Measurements from ENCODE around the gene TRIM56. TPM values are rescaled to one million over a fixed set of nuclear protein-coding genes. Genes with fewer than 3 reads are reported as not detected.

TRIM56 gene
- total RNA-seq, 1 experiment from 2014 or later: 23.1 TPM

GRCh38 chr7:101140746-101141382 is 55.6 kb downstream of the TRIM56 start:
- no peak for TF ChIP-seq ELF4 (CRISPR knock-in tag; IDR thresholded peaks at IDR 0.05; ENCODE audit: low read depth)
- Mint-ChIP-seq H3K27ac (no peak overlapping the region), H3K36me3 (no peaks in the 10 kb centered on the region)

More at GRCh38 chr7:101140746-101141382, 55.6 kb downstream of the TRIM56 start:
- no peak for DNase-seq (ENCODE audit: low spot score)
- Mint-ChIP-seq H3K27me3 (ENCODE audit: low read depth) (peaks cover 6% of the 10 kb centered on the region), H3K4me3 (no peak overlapping the region), H3K9me3 (no peaks in the 10 kb centered on the region), H3K4me1 (peaks cover 32% of the 10 kb centered on the region)
- ChIA-PET CTCF (interaction anchor here (0.5 to 8.1 kb wide), 13 partner anchors 11 to 142 kb away, joined by 3 to 217 read pairs (median 3); partner anchors contain the start of genes CLDN15, SERPINE1, TRIM56 and VGF), POLR2A (no interaction called here)
- ATAC-seq: no peak

Other genes with a start within 250 kb of the TRIM56 start
- gene SLC12A9, start 232.8 kb upstream of the TRIM56 start, total RNA-seq (2021): 32.6 to 39.3 TPM (median 34.1 TPM) in 3 replicates
- gene TRIP6, start 218.1 kb upstream of the TRIM56 start, total RNA-seq (2021): 128 to 140 TPM (median 130 TPM) in 3 replicates
- gene SRRT, start 210.4 kb upstream of the TRIM56 start, total RNA-seq (2021): 209 to 238 TPM (median 233 TPM) in 3 replicates
- 3.9 to 4.8 TPM (median 4.6 TPM) in 3 replicates for gene UFSP1, start 195.8 kb upstream of the TRIM56 start, total RNA-seq (2021)
- gene ACHE, start 189.6 kb upstream of the TRIM56 start, total RNA-seq (2021): 6.4 to 7.7 TPM (median 6.6 TPM) in 3 replicates
- 50.6 to 74.8 TPM (median 67.2 TPM) in 3 replicates for gene MUC3A, start 135.9 kb upstream of the TRIM56 start, total RNA-seq (2021)
- 5.7 to 6.5 TPM (median 5.8 TPM) in 3 replicates for gene MUC12, start 115.9 kb upstream of the TRIM56 start, total RNA-seq (2021)
- not detected in 3 replicates for gene MUC17, start 65.4 kb upstream of the TRIM56 start, total RNA-seq (2021)
- gene SERPINE1, start 41.6 kb downstream of the TRIM56 start, total RNA-seq (2021): 1.1 to 2.6 TPM (median 2.2 TPM) in 3 replicates
- 60.7 to 80.0 TPM (median 78.2 TPM) in 3 replicates for gene AP1S1, start 69.0 kb downstream of the TRIM56 start, total RNA-seq (2021)
- 5.2 to 6.4 TPM (median 5.6 TPM) in 3 replicates for gene VGF, start 80.1 kb downstream of the TRIM56 start, total RNA-seq (2021)
- gene NAT16, start 94.8 kb downstream of the TRIM56 start, total RNA-seq (2021): 0.32 to 0.62 TPM (median 0.39 TPM) in 3 replicates
- gene MOGAT3, start 115.6 kb downstream of the TRIM56 start, total RNA-seq (2021): 0.81 to 0.92 TPM (median 0.82 TPM) in 3 replicates
- gene PLOD3, start 132.1 kb downstream of the TRIM56 start, total RNA-seq (2021): 45.3 to 48.3 TPM (median 48.1 TPM) in 3 replicates
- gene ZNHIT1, start 132.7 kb downstream of the TRIM56 start, total RNA-seq (2021): 61.9 to 63.9 TPM (median 62.8 TPM) in 3 replicates
- gene CLDN15, start 152.3 kb downstream of the TRIM56 start, total RNA-seq (2021): 5.9 to 6.9 TPM (median 6.5 TPM) in 3 replicates
- 121 to 123 TPM (median 122 TPM) in 3 replicates for gene FIS1, start 159.6 kb downstream of the TRIM56 start, total RNA-seq (2021)
- 13.7 to 16.6 TPM (median 15.5 TPM) in 3 replicates for gene IFT22, start 236.3 kb downstream of the TRIM56 start, total RNA-seq (2021)